GM23248 (cell line): ENCODE data around the gene PACS1. TPM values are rescaled to one million over a fixed set of nuclear protein-coding genes. Genes with fewer than 3 reads are reported as not detected.

Experiments used
- DNase-seq: peaks from one replicate; pipeline ENCODE4 v3.0.0-alpha.2; 2015
- H2AFZ ChIP-seq: fragments of 200-600 bp; sonication (generic); 2 replicates; pipeline ENCODE4 v1.6.1; 2016; ENCODE audit warnings: antibody characterized with exemption
- H3F3A ChIP-seq: fragments of 200-600 bp; sonication (generic); 2 replicates; pipeline ENCODE4 v1.6.1; 2016; ENCODE audit warnings: mild to moderate bottlenecking, antibody characterized with exemption, mixed run types; ENCODE audit not compliant: insufficient read depth
- H3K27ac ChIP-seq: fragments of 200-600 bp; sonication (generic); 2 replicates; pipeline ENCODE4 v1.5.1; 2016; ENCODE audit warnings: mild to moderate bottlenecking
- H3K27me3 ChIP-seq: fragments of 200-600 bp; sonication (generic); replicated peaks from 2 replicates; pipeline ENCODE4 v1.6.1; 2016; ENCODE audit warnings: mild to moderate bottlenecking; ENCODE audit not compliant: insufficient read depth
- H3K36me3 ChIP-seq: fragments of 200-600 bp; sonication (generic); 2 replicates; pipeline ENCODE4 v1.6.1; 2016; ENCODE audit warnings: low read depth, mild to moderate bottlenecking
- H3K4me1 ChIP-seq: fragments of 200-600 bp; sonication (generic); 2 replicates; pipeline ENCODE4 v1.6.1; 2016; ENCODE audit warnings: mild to moderate bottlenecking; ENCODE audit not compliant: insufficient read depth
- H3K4me2 ChIP-seq: fragments of 200-600 bp; sonication (generic); one replicate; pipeline ENCODE4 v1.6.1; 2016; ENCODE audit warnings: mild to moderate bottlenecking; ENCODE audit not compliant: unreplicated experiment
- H3K4me3 ChIP-seq: fragments of 200-600 bp; sonication (generic); 2 replicates; pipeline ENCODE4 v1.5.1; 2016; ENCODE audit warnings: mild to moderate bottlenecking
- H3K79me2 ChIP-seq: fragments of 200-600 bp; sonication (generic); 2 replicates; pipeline ENCODE4 v1.6.1; 2016; ENCODE audit warnings: mild to moderate bottlenecking; ENCODE audit not compliant: insufficient read depth
- H3K9ac ChIP-seq: fragments of 200-600 bp; sonication (generic); 2 replicates; pipeline ENCODE4 v1.6.1; 2016; ENCODE audit warnings: mild to moderate bottlenecking
- H3K9me2 ChIP-seq: fragments of 200-600 bp; sonication (generic); 2 replicates; pipeline ENCODE4 v1.6.1; 2016; ENCODE audit warnings: mixed run types, mild to moderate bottlenecking, moderate library complexity; ENCODE audit not compliant: insufficient read depth
- H3K9me3 ChIP-seq: fragments of 200-600 bp; sonication (generic); one replicate; pipeline ENCODE4 v1.6.1; 2017; ENCODE audit warnings: low read depth
- H4K20me1 ChIP-seq: fragments of 200-600 bp; sonication (generic); 2 replicates; pipeline ENCODE4 v1.6.0; 2016; ENCODE audit not compliant: insufficient read depth
- EZH2 ChIP-seq: fragments of 200-600 bp; sonication (generic); IDR thresholded peaks from 2 replicates; pipeline ENCODE4 v1.6.1; 2018; ENCODE audit warnings: antibody characterized with exemption, mild to moderate bottlenecking; ENCODE audit not compliant: insufficient read depth, poor library complexity, severe bottlenecking
- EZH2phosphoT487 ChIP-seq: fragments of 200-600 bp; sonication (generic); IDR thresholded peaks from 2 replicates; pipeline ENCODE4 v1.6.1; 2018; ENCODE audit warnings: antibody characterized with exemption, moderate library complexity, mild to moderate bottlenecking, low read depth; ENCODE audit not compliant: insufficient read depth
- WGBS, 2 experiments: methylation state at CpG; one replicate each; pipeline ENCODE4 v1.1.6; 2015 to 2017; ENCODE audit warnings: low lambda C conversion rate in 2 of 2, low coverage in 1 of 2; ENCODE audit errors: missing lambda C conversion rate in 2 of 2; 5-methylcytosine and 5-hydroxymethylcytosine counted together
- in situ Hi-C: fragments of 300-500 bp; cut with MboI; formaldehyde crosslinking; loops from 2 replicates; pipeline ENCODE4 v1.15.0; 2020
- polyA plus RNA-seq: library from polyadenylated mRNA; unstranded; fragments of >200 nt; fragmentation: Nextera tagmentation; extraction: Ambion mirVana; gene quantifications from 2 replicates; pipeline ENCODE4 v1.2.1, GENCODE V29; 2016
- total RNA-seq: library from RNA; depleted of rRNA; stranded (reverse); fragments of >200 nt; shearing (Covaris generic); gene quantifications from 2 replicates; pipeline ENCODE4 v1.2.3, GENCODE V29; 2014

Gene PACS1
- total and polyA plus RNA-seq, 2 experiments from 2014 or later = 33.2 to 48.9 TPM

- no peak for DNase-seq
- no peaks in the 10 kb centered on the region for H3K36me3 ChIP-seq
- H3K4me1 ChIP-seq = no peaks in the 10 kb centered on the region
- H4K20me1 ChIP-seq = no peaks in the 10 kb centered on the region
- no peak overlapping the region for H2AFZ ChIP-seq
- H3K79me2 ChIP-seq = no peaks in the 10 kb centered on the region
- TF ChIP-seq EZH2phosphoT487 = no peak
- no peak for TF ChIP-seq EZH2
- no peaks in the 10 kb centered on the region for H3K9me2 ChIP-seq
- no peak overlapping the region for H3K27ac ChIP-seq
- H3K9me3 ChIP-seq = no peaks in the 10 kb centered on the region
- in situ Hi-C loops = no loop called here
- H3K4me2 ChIP-seq = no peak overlapping the region
- 53 to 62% methylated on average over 6 of the region's 6 CpGs for WGBS, 2 experiments
- no peak overlapping the region for H3K9ac ChIP-seq
- no peaks in the 10 kb centered on the region for H3K27me3 ChIP-seq
- no peak overlapping the region for H3K4me3 ChIP-seq
- H3F3A ChIP-seq = no peaks in the 10 kb centered on the region
Observed at GRCh38 chr11:66044757-66045156, 25.3 kb upstream of the PACS1 start.

GRCh38 chr11:66045177-66045639 is 24.9 kb upstream of the PACS1 start:
- Histone ChIP-seq H3K4me1 (no peaks in the 10 kb centered on the region), H4K20me1 (no peaks in the 10 kb centered on the region), H3K9me3 (no peaks in the 10 kb centered on the region), H3K27ac (no peak overlapping the region), H3K79me2 (no peaks in the 10 kb centered on the region), H3K4me3 (no peak overlapping the region), H3K36me3 (no peaks in the 10 kb centered on the region), H3K4me2 (no peak overlapping the region), H2AFZ (no peak overlapping the region), H3K9me2 (no peaks in the 10 kb centered on the region), H3K9ac (no peak overlapping the region), H3K27me3 (no peaks in the 10 kb centered on the region), H3F3A (no peaks in the 10 kb centered on the region)
- DNase-seq = peak; percentile 88
- TF ChIP-seq EZH2phosphoT487 (no peak), EZH2 (no peak)
- in situ Hi-C loops = no loop called here
- WGBS, 2 experiments = 15 to 17% methylated on average over 11 of the region's 11 CpGs

GRCh38 chr11:66046901-66047300 is 23.2 kb upstream of the PACS1 start:
- Histone ChIP-seq H4K20me1 (no peaks in the 10 kb centered on the region), H3K9ac (no peak overlapping the region), H3K9me3 (no peaks in the 10 kb centered on the region), H3K4me2 (no peak overlapping the region), H3K9me2 (no peaks in the 10 kb centered on the region), H3K36me3 (no peaks in the 10 kb centered on the region), H3K79me2 (no peaks in the 10 kb centered on the region), H3K4me3 (no peak overlapping the region), H3F3A (peaks cover 10% of the 10 kb centered on the region; the same call in 1 of the 2 replicates), H2AFZ (no peak overlapping the region), H3K27ac (no peak overlapping the region), H3K4me1 (peaks cover 7% of the 10 kb centered on the region), H3K27me3 (no peaks in the 10 kb centered on the region)
- in situ Hi-C loops = no loop called here
- DNase-seq = no peak
- WGBS, 2 experiments = 92 to 97% methylated on average over 3 of the region's 3 CpGs
- TF ChIP-seq EZH2 (no peak), EZH2phosphoT487 (no peak)

GRCh38 chr11:66047541-66048365 is 22.3 kb upstream of the PACS1 start:
- no peaks in the 10 kb centered on the region for H3K9me3 ChIP-seq

More at GRCh38 chr11:66047541-66048365, 22.3 kb upstream of the PACS1 start:
- no peaks in the 10 kb centered on the region for H3K9me2 ChIP-seq
- DNase-seq = no peak
- TF ChIP-seq EZH2 = no peak
- TF ChIP-seq EZH2phosphoT487 = no peak
- no peak overlapping the region for H3K4me3 ChIP-seq
- peaks cover 10% of the 10 kb centered on the region; the same call in 1 of the 2 replicates for H3F3A ChIP-seq
- H3K27ac ChIP-seq = no peak overlapping the region
- H3K27me3 ChIP-seq = no peaks in the 10 kb centered on the region
- no peaks in the 10 kb centered on the region for H4K20me1 ChIP-seq
- peaks cover 6% of the 10 kb centered on the region for H3K79me2 ChIP-seq
- H3K9ac ChIP-seq = no peak overlapping the region
- H2AFZ ChIP-seq = no peak overlapping the region
- peaks cover 7% of the 10 kb centered on the region for H3K4me1 ChIP-seq
- in situ Hi-C loops = no loop called here
- 72 to 83% methylated on average over 11 of the region's 11 CpGs for WGBS, 2 experiments
- no peaks in the 10 kb centered on the region for H3K36me3 ChIP-seq
- H3K4me2 ChIP-seq = no peak overlapping the region
